Thymus (tissue), 11 donors: ENCODE results near the gene PFN1. TPM values are rescaled to one million over a fixed set of nuclear protein-coding genes. Genes with fewer than 3 reads are reported as not detected.
"Not testable (repeated sequence)": the region's sequence is repeated elsewhere in the genome, so short reads cannot be mapped to it uniquely, and the experiment has no call there.

ENCODE experiments used
- DNase-seq, 9 donors: peaks; one replicate each; pipeline ENCODE4 v3.0.0-alpha.2; 2013; ENCODE audit warnings: low spot score in 9 of 9, low read depth in 6 of 9, missing footprints in 1 of 9
- H3K27ac ChIP-seq, 2 donors: one replicate each; pipeline ENCODE4 v1.5.1; 2013; ENCODE audit warnings: control low read depth in 1 of 2, low read depth in 1 of 2, low read length in 1 of 2, mild to moderate bottlenecking in 1 of 2, moderate library complexity in 1 of 2
- H3K27me3 ChIP-seq, 2 donors: one replicate each; pipeline ENCODE4 v1.5.1; 2013; ENCODE audit warnings: low read length in 1 of 2; ENCODE audit not compliant: control insufficient read depth in 2 of 2, insufficient read depth in 1 of 2
- H3K36me3 ChIP-seq, 2 donors: one replicate each; pipeline ENCODE4 v1.5.1; 2013; ENCODE audit warnings: low read length in 1 of 2, mild to moderate bottlenecking in 1 of 2, moderate library complexity in 1 of 2; ENCODE audit not compliant: control insufficient read depth in 2 of 2, insufficient read depth in 2 of 2
- H3K4me1 ChIP-seq, 2 donors: one replicate each; pipeline ENCODE4 v1.5.1; 2013; ENCODE audit warnings: low read length in 2 of 2; ENCODE audit not compliant: control insufficient read depth in 2 of 2, insufficient read depth in 2 of 2
- H3K4me3 ChIP-seq, 2 donors: one replicate each; pipeline ENCODE4 v1.5.1; 2013; ENCODE audit warnings: low read length in 2 of 2, control low read depth in 1 of 2, mild to moderate bottlenecking in 1 of 2
- H3K9me3 ChIP-seq, 2 donors: one replicate each; pipeline ENCODE4 v1.5.1; 2013; ENCODE audit warnings: low read length in 1 of 2, mild to moderate bottlenecking in 1 of 2; ENCODE audit not compliant: control insufficient read depth in 2 of 2, insufficient read depth in 1 of 2
- whole genome bisulfite sequencing: extraction: QIAGEN DNeasy Blood & Tissue Kit; methylation state at CpG from one replicate; pipeline ENCODE4 v1.1.7; 2013; 5-methylcytosine and 5-hydroxymethylcytosine counted together
- polyA plus RNA-seq: library from polyadenylated mRNA; stranded (reverse); fragments of 200-250 nt; gene quantifications from one replicate; pipeline ENCODE4 v1.2.3, GENCODE V29; 2013
- total RNA-seq: library from RNA; stranded (reverse); fragments of 120-200 nt; gene quantifications from one replicate; pipeline ENCODE4 v1.2.4, GENCODE V29; 2013
- donor health status: healthy.

The PFN1 gene
- total and polyA plus RNA-seq, 2 donors = 635 to 727 TPM

GRCh38 chr17:4921320-4921719 lies 27.0 kb downstream of the PFN1 start:
- DNase-seq = no peak
- 96% methylated on average over 4 of the region's 4 CpGs for WGBS
- no peaks in the 10 kb centered on the region for H3K36me3 ChIP-seq
- no peaks in the 10 kb centered on the region for H3K27me3 ChIP-seq
- no peak overlapping the region for H3K4me3 ChIP-seq
- H3K27ac ChIP-seq = no peak overlapping the region
- no peaks in the 10 kb centered on the region for H3K4me1 ChIP-seq
- no peaks in the 10 kb centered on the region for H3K9me3 ChIP-seq

- no peaks in the 10 kb centered on the region for H3K27me3 ChIP-seq
- H3K4me3 ChIP-seq = no peak overlapping the region
- no peaks in the 10 kb centered on the region for H3K4me1 ChIP-seq
- 96% methylated on average over 10 of the region's 10 CpGs for WGBS
- no peak for DNase-seq
- H3K9me3 ChIP-seq = no peaks in the 10 kb centered on the region
- no peak overlapping the region for H3K27ac ChIP-seq
- no peaks in the 10 kb centered on the region for H3K36me3 ChIP-seq
Observed at GRCh38 chr17:4920351-4921048, 27.8 kb downstream of the PFN1 start.

DNA sequence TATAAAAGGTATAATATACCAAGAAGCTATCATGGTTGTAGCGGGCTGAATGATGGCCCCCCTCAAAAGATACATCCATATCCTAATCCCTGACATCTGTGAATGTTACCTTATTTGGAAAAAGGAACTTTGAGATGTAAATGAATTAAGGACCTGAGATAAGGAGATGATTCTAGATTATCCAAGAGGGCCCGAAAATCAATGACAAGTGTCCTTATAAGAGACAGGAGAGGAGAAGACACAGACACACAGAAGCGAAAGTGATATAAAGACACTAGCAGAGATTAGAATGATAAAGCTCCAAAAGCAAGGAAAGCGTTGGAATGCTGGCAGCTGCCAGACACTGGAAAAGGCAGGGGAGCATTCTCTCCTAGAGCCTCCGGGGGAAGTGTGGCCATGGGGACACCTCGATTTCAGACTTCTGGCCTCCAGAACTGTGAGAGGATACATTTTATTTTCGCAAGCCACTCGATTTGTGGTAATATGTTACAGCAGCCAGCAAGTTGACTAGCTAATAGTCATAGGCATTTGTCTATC lies 28.8 kb downstream of the PFN1 start:
- Histone ChIP-seq H3K4me3 (no peak overlapping the region), H3K27ac (no peak overlapping the region), H3K9me3 (no peaks in the 10 kb centered on the region), H3K4me1 (no peaks in the 10 kb centered on the region), H3K27me3 (no peaks in the 10 kb centered on the region), H3K36me3 (no peaks in the 10 kb centered on the region)
- DNase-seq = no peak
- WGBS = 94% methylated on average over 8 of the region's 8 CpGs

DNA sequence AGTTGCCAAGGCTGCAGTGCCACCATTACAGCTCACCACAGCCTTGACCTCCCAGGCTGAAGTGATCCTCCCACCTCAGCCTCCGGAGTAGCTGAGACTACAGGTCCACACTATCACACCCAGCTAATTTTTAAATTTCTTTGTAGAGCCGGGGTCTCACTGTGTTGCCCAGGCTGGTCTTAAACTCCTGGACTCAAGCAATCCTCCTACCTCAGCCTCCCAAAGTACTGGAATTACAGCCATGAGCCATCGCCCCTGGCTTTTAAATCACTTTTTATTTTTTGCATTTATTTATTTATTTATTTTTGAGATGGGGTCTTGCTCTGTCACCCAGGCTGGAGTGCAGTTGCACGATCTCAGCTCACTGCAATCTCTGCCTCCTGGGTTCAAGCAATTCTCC lies 33.8 kb downstream of the PFN1 start:
- not testable (repeated sequence) for H3K27ac ChIP-seq, H3K4me3 ChIP-seq, H3K9me3 ChIP-seq, H3K36me3 ChIP-seq, H3K4me1 ChIP-seq, H3K27me3 ChIP-seq, DNase-seq
- 95% methylated on average over 4 of the region's 4 CpGs for WGBS

- H3K9me3 ChIP-seq = no peaks in the 10 kb centered on the region
- DNase-seq = no peak
- no peaks in the 10 kb centered on the region for H3K27me3 ChIP-seq
- H3K36me3 ChIP-seq = no peaks in the 10 kb centered on the region
- WGBS = 97% methylated on average over 1 of the region's 1 CpG
- peaks cover 0 to 8% of the 10 kb centered on the region in 2 donors for H3K4me1 ChIP-seq
- H3K27ac ChIP-seq = no peak overlapping the region
- H3K4me3 ChIP-seq = no peak overlapping the region
Observed at GRCh38 chr17:4913994-4914393, 34.3 kb downstream of the PFN1 start.

GRCh38 chr17:4908711-4909496 lies 39.4 kb downstream of the PFN1 start:
- DNase-seq = peak in 4 of 9 donors; percentile 27 to 76 (median 66)
- H3K4me3 ChIP-seq = no peak overlapping the region
- H3K36me3 ChIP-seq = no peaks in the 10 kb centered on the region
- H3K4me1 ChIP-seq = peaks cover 0 to 19% of the 10 kb centered on the region in 2 donors
- 35% methylated on average over 20 of the region's 20 CpGs for WGBS
- H3K27me3 ChIP-seq = peaks cover 3% of the 10 kb centered on the region in 2 donors
- H3K27ac ChIP-seq = peak overlapping the region; percentile 22 to 53
- no peaks in the 10 kb centered on the region for H3K9me3 ChIP-seq

- Histone ChIP-seq H3K4me1 (peaks cover under 1 to 22% of the 10 kb centered on the region in 2 donors), H3K9me3 (no peaks in the 10 kb centered on the region), H3K27me3 (peaks cover 3 to 5% of the 10 kb centered on the region in 2 donors), H3K27ac (peak overlapping the region; percentile 22 to 36), H3K4me3 (no peak overlapping the region), H3K36me3 (no peaks in the 10 kb centered on the region)
- 74% methylated on average over 10 of the region's 10 CpGs for WGBS
- DNase-seq = peak in 1 of 9 donors; percentile 50
Observed at GRCh38 chr17:4908301-4908700, 40.0 kb downstream of the PFN1 start.

DNA sequence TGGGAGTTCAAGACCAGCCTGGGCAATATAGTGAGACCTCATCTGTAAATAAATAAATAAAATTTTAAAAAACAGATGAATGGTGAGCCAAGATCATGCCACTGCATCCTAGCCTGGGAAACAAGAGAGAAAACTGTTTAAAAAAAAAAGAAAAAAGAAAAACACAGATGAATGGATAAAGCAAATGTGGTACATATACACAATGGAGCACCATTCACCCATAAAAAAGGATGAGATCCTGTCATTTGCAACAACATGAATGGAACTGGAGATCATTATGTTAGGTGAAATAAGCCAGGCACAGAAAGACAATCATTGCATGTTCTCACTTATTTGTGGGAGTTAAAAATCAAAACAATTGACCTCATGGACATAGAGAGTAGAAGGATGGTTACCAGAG lies 41.7 kb downstream of the PFN1 start:
- not testable (repeated sequence) for DNase-seq, H3K27ac ChIP-seq, H3K36me3 ChIP-seq, H3K9me3 ChIP-seq, H3K4me3 ChIP-seq
- peaks cover 7 to 21% of the 10 kb centered on the region in 2 donors for H3K27me3 ChIP-seq
- peaks cover 4 to 38% of the 10 kb centered on the region in 2 donors for H3K4me1 ChIP-seq
